Measurements from ENCODE around the gene TMEM45A.
"Not testable (repeated sequence)": the region's sequence is repeated elsewhere in the genome, so short reads cannot be mapped to it uniquely, and the experiment has no call there.

TMEM45A gene, protein sequence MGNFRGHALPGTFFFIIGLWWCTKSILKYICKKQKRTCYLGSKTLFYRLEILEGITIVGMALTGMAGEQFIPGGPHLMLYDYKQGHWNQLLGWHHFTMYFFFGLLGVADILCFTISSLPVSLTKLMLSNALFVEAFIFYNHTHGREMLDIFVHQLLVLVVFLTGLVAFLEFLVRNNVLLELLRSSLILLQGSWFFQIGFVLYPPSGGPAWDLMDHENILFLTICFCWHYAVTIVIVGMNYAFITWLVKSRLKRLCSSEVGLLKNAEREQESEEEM

GRCh38 chr3:100492059-100493006 lies at the start of gene TMEM45A:
TSS of gene TMEM45A (plus strand) at chr3:100492619. CDS start at chr3:100555212, 62,593 bp downstream.
- DNase-seq = peak; percentile 71

DNA sequence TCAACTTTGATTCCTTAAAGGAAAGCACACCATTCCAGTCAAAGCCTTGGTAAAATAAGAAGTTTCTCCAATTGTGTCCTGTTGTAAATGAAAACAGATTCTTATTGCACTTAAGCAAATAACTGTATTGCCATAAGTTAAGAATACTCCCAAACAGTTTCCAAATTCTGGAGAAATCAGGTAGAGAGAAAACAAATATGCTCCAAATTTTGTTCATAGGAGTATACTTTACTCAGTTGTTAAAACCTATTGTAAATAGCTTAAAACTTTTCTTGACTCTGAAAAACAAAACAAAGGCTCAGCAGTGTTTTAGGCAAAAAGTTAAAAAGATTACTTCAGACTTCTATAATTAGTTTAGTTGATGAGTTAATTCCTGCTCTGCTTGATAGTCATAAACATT lies 48.7 kb upstream of the TMEM45A start:
- no peak for DNase-seq

DNA sequence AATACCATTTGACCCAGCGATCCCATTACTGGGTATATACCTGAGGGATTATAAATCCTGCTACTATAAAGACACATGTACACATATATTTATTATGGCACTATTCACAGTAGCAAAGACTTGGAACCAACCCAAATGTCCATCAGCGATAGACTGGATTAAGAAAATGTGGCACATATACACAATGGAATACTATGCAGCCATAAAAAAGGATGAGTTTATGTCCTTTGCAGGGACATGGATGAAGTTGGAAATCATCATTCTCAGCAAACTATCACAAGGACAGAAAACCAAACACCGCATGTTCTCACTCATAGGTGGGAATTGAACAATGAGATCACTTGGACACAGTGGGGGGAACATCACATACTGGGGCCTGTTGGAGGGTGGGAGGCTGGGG lies 45.4 kb upstream of the TMEM45A start:
- DNase-seq = not testable (repeated sequence)

DNA sequence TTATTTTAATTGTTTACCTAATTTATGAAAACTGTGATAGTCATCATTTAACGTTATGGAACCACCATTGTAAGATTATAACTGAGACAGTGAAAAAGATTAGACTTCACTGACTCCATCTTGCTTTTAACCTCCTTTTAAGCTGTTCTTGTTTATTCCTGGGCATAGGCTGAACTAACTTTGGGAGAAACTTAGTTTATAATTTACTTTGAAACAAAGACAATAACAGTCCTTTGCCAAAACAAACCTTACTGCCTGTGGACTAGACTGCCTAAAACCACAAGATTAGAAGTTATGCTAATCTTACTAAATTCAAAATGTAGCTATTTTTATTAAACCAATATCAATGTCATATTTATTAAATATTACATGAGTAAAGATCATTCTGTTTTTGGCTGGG lies 44.3 kb upstream of the TMEM45A start:
- DNase-seq = no peak

- no peak for DNase-seq
Measured at GRCh38 chr3:100449214-100449613, 43.2 kb upstream of the TMEM45A start.

DNA sequence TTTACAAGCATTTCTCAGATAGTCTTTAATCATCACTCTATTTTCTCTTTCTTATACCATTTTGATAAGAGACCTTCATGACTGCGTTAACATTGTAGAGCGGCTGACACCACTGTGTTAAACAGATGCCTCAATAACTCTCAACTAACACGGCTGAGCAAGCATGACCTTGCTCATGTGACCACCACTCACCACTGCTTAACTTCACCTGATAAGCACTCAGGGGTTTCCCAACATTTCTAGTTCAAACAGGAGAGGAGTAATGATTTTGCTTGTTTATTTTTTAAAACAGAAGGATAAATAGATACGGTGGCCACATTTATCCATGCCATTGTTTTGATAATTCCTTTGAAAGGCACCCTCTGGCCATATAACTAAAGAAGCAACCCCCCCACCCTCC lies 37.7 kb upstream of the TMEM45A start:
- DNase-seq = no peak

- no peak for DNase-seq
Measured at GRCh38 chr3:100455841-100456550, 36.4 kb upstream of the TMEM45A start.

DNA sequence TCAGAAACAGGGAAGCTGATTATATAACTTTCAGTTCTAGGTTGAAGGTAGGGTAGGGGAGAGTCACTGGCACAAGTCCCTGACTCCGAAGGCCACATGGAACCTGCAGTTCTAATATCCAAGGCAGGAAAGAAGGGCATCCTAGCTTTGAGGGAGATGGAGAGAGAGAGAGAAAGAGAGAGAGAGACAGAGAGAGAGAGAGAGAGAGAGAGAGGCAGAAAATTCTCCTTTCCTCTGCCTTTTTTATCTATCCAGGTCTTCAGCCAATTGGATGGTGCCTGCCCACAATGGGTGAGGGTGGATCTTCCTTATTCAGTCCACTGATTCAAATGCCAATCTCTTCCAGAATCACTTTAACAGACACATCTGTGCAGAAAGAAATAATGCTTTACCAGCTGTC lies 35.7 kb upstream of the TMEM45A start:
- no peak for DNase-seq

- DNase-seq = no peak
Measured at GRCh38 chr3:100457811-100458210, 34.6 kb upstream of the TMEM45A start.

GRCh38 chr3:100458814-100459213 lies 33.6 kb upstream of the TMEM45A start:
- no peak for DNase-seq

DNA sequence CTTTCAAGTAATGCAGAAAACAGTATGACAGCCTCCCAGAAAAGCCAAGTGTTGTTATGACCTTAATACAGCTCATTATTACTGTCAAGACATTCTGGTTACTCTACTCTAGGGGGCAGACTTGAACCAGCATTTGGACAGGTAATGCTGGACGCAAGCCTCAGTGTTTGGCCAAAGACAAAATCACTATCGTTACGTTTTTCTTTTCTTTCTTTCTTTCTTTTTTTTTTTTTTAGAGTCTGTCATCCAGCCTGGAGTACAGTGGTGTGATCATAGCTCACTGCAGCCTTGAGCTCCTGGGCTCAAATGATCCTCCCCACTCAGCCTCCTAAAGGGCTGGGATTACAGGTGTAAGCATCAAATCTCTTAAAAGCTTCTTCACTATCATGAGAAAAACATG lies 29.4 kb upstream of the TMEM45A start:
- DNase-seq = peak; percentile 37

DNA sequence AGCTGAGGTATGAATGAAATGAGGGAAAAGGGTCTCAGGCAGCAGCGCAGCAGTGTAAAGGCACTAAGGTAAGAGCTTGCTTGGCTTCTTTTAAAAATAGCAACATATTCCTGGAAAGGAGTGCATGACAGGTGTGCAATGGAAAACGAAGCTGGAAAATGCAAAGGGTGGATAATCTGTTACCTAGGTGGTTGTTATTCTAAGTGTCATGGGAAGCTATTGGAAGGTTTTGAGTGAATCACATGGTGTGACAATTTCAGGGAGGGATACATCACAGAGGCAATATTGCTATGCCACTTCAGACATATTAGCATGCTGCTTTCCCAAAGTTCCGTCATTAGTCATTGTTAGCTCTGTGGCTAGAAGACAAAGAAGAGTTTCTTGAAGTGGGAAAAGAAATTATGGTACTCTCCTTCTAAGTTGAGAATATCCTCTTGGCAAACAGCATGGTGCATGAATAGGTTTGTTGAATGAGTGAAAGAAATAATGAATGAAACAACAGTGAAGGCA lies 28.7 kb upstream of the TMEM45A start:
- DNase-seq = no peak

- DNase-seq = no peak
Measured at GRCh38 chr3:100465892-100466777, 26.3 kb upstream of the TMEM45A start.

DNA sequence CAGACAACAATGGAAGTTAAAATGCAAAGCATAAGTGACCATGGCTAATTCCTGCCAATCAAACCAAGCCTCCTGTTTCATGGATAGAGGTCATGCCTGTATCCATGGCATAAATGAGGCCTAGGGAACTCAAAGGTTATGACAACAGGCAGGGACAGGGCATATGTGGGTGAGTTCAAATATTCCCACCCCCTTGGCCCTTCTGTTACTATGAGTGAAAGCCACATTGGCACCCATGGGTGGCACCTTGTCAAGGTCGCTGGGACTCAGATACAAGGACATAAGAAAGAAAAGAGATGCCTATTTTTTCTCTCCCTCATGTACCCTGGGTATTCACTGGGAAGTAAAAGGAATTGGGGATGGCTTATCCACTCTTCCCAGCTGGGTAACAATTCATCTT lies 25.3 kb upstream of the TMEM45A start:
- no peak for DNase-seq

- no peak for DNase-seq
Measured at GRCh38 chr3:100468676-100469075, 23.7 kb upstream of the TMEM45A start.

GRCh38 chr3:100470951-100471350 lies 21.5 kb upstream of the TMEM45A start:
- no peak for DNase-seq

DNA sequence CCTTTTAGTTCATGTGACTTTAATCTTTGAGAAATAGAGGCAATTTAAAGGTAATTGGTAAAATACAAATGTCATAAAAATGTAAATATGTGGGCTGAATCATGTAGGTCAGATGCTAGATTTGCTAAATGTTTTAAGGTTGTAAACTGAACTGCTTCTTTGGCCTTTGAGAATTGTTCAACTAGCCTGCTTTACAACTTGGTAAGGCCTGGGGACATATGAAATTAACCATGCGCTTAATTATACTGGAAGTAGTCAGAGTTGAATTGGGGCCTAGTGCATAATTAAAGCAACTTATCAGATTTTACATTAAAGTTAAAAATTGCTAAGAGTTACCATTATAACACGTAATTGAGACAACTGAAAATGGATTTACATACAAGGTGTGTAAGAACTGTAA lies 21.0 kb upstream of the TMEM45A start:
- DNase-seq = no peak

- not testable (repeated sequence) for DNase-seq
Measured at GRCh38 chr3:100477851-100478360, 14.5 kb upstream of the TMEM45A start.

DNA sequence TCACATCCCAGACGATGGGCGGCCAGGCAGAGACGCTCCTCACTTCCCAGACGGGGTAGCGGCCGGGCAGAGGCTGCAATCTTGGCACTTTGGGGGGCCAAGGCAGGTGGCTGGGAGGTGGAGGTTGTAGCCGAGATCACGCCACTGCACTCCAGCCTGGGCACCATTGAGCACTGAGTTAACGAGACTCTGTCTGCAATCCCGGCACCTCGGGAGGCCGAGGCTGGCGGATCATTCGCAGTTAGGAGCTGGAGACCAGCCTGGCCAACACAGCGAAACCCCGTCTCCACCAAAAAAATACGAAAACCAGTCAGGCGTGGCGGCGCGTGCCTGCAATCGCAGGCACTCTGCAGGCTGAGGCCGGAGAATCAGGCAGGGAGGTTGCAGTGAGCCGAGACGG lies 13.9 kb upstream of the TMEM45A start:
- not testable (repeated sequence) for DNase-seq

GRCh38 chr3:100480081-100480480 lies 12.3 kb upstream of the TMEM45A start:
- DNase-seq = no peak

- no peak for DNase-seq
Measured at GRCh38 chr3:100482176-100482575, 10.2 kb upstream of the TMEM45A start.

GRCh38 chr3:100483529-100483928 lies 8.9 kb upstream of the TMEM45A start:
- no peak for DNase-seq

All from NCI-H2029 (cell line).